Brain pericyte (primary cell): ENCODE measurements around the gene CD248.
A peak's percentile ranks its signal among the peaks of the same experiment; 100 is the strongest.
"Not testable (repeated sequence)": the region's sequence is repeated elsewhere in the genome, so short reads cannot be mapped to it uniquely, and the experiment has no call there.

Experiments
- DNase-seq: peaks from one replicate; pipeline ENCODE4 v3.0.0-alpha.2; 2012; ENCODE audit warnings: low read depth, low spot score

The CD248 gene

GRCh38 chr11:66316849-66317251, at the start of gene CD248:
TSS of gene CD248 (minus strand) at chr11:66317044. CDS start at chr11:66317027, 17 bp downstream.
- DNase-seq = no peak

- DNase-seq = no peak
Measured at GRCh38 chr11:66365711-66366619, 49.1 kb upstream of the CD248 start.

GRCh38 chr11:66365166-66365565, 48.3 kb upstream of the CD248 start:
- no peak for DNase-seq

- DNase-seq = no peak
Measured at GRCh38 chr11:66363805-66364535, 47.1 kb upstream of the CD248 start.

- no peak for DNase-seq
Measured at GRCh38 chr11:66363187-66363601, 46.4 kb upstream of the CD248 start.

- no peak for DNase-seq
Measured at GRCh38 chr11:66362481-66363147, 45.8 kb upstream of the CD248 start.

GRCh38 chr11:66361502-66361941, 44.7 kb upstream of the CD248 start:
- no peak for DNase-seq

- no peak for DNase-seq
Measured at GRCh38 chr11:66360406-66361073, 43.7 kb upstream of the CD248 start.

- no peak for DNase-seq
Measured at GRCh38 chr11:66359662-66360087, 42.8 kb upstream of the CD248 start.

GRCh38 chr11:66350560-66351235, 33.9 kb upstream of the CD248 start:
- DNase-seq = not testable (repeated sequence)

GRCh38 chr11:66349084-66349386, 32.2 kb upstream of the CD248 start:
- DNase-seq = no peak

GRCh38 chr11:66347425-66348276, 30.8 kb upstream of the CD248 start, which contains the start of gene B4GAT1:
TSS of gene B4GAT1 (minus strand) at chr11:66347629. CDS start at chr11:66347545, 84 bp downstream.
- peak; percentile 84 for DNase-seq

- DNase-seq = no peak
Measured at GRCh38 chr11:66346476-66347424, 29.9 kb upstream of the CD248 start.

GRCh38 chr11:66345316-66345649, 28.4 kb upstream of the CD248 start:
- no peak for DNase-seq

GRCh38 chr11:66344550-66345315, 27.9 kb upstream of the CD248 start, which contains the start of gene BRMS1:
TSS of gene BRMS1 (minus strand) at chr11:66345104. CDS start at chr11:66342234, 2,870 bp downstream.
- peak; percentile 83 for DNase-seq

- DNase-seq = no peak
Measured at GRCh38 chr11:66343176-66343575, 26.3 kb upstream of the CD248 start.

GRCh38 chr11:66341502-66342126, 24.8 kb upstream of the CD248 start:
- no peak for DNase-seq
